ENCODE measurements around the gene LRRC41.

DNA sequence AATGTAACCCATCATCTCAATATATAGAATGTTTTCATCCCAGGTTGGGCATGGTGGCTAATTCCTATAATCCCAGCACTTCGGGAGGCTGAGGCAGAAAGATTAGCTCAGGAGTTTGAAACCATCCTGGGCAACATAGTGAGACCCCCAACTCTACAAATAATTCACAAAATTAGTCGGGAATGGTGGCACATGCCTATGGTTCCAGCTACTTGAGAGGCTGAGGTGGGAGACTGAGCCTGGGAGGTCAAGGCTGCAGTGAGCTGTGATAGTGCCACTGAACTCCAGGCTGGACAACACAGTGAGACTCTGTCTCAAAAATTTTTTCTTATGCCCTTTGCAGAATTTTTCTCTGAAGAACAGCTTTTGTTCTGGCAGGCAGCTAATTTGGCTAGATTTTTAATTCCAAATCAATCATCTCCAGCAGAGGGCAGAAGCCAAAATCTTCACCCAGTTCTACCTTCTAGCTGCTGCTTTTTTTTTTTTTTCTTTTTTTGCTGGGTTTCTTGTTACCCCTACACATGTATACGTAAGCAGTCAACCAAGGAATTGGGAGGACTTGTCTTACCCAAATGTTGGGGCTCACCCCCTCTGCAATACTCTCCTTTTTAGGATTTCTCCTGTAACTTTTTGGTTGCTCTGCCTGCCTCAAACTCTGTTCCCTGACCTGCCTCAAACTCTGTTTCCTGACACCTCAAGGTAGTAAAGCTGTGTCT, 58.6 kb downstream of the LRRC41 start:
- TF ChIP-seq, protein P1, sequence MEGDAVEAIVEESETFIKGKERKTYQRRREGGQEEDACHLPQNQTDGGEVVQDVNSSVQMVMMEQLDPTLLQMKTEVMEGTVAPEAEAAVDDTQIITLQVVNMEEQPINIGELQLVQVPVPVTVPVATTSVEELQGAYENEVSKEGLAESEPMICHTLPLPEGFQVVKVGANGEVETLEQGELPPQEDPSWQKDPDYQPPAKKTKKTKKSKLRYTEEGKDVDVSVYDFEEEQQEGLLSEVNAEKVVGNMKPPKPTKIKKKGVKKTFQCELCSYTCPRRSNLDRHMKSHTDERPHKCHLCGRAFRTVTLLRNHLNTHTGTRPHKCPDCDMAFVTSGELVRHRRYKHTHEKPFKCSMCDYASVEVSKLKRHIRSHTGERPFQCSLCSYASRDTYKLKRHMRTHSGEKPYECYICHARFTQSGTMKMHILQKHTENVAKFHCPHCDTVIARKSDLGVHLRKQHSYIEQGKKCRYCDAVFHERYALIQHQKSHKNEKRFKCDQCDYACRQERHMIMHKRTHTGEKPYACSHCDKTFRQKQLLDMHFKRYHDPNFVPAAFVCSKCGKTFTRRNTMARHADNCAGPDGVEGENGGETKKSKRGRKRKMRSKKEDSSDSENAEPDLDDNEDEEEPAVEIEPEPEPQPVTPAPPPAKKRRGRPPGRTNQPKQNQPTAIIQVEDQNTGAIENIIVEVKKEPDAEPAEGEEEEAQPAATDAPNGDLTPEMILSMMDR (IDR thresholded peaks at IDR 0.05 in 8 of 11, conservative IDR thresholded peaks at IDR 0.05 in 3 of 11) = peak in 6 of 11 experiments; percentile 11 to 44 (median 26)
- TF ChIP-seq POLR2A (IDR thresholded peaks at IDR 0.05) (no peak), POLR2AphosphoS5 (IDR thresholded peaks at IDR 0.05) (no peak)

Measured in spleen (tissue), 7 donors.